Naive thymus-derived CD4-positive, alpha-beta T cell (primary cell): ENCODE measurements around the gene CEACAM16. TPM values are rescaled to one million over a fixed set of nuclear protein-coding genes. Genes with fewer than 3 reads are reported as not detected.

Experiments
- ATAC-seq: fragments of 150-1000 bp; cut with Tn5 transposase; 2 replicates; pipeline ENCODE4 v1.10.0; 2021; ENCODE audit warnings: mild to moderate bottlenecking, moderate library complexity
- CTCF ChIA-PET: fragments of 350-600 bp; sonication (Branson Sonifier 250); formaldehyde crosslinking; loops from one replicate; lab custom pipeline; 2021; ENCODE audit warnings: antibody characterized with exemption; lab: Charles Lee
- POLR2A ChIA-PET: fragments of 350-600 bp; sonication (Branson Sonifier 250); formaldehyde crosslinking; loops from one replicate; lab custom pipeline; 2021; ENCODE audit warnings: antibody characterized with exemption, inconsistent platforms; lab: Charles Lee
- DNase-seq, 9 donors: peaks; one replicate each; pipeline versions ENCODE4 v3.0.0 to v3.0.0-alpha.2; 2020 to 2022; ENCODE audit warnings: mixed read lengths in 1 of 9
- H3K27ac ChIP-seq: one replicate; pipeline ENCODE4 v1.7.0; 2013; ENCODE audit warnings: mild to moderate bottlenecking, low read depth, low read length, moderate library complexity
- H3K27me3 ChIP-seq, 2 donors: one replicate each; pipeline ENCODE4 v1.7.0; 2013; ENCODE audit warnings: low read length in 2 of 2, mild to moderate bottlenecking in 2 of 2, moderate library complexity in 2 of 2; ENCODE audit not compliant: control insufficient read depth in 2 of 2, insufficient read depth in 2 of 2
- H3K36me3 ChIP-seq, 3 experiments: 1 replicate in 2 of 3; 2 replicates in 1 of 3; pipeline ENCODE4 v1.7.0; 2013; ENCODE audit warnings: low read length in 3 of 3, mild to moderate bottlenecking in 3 of 3, moderate library complexity in 1 of 3; ENCODE audit not compliant: insufficient read depth in 3 of 3, control insufficient read depth in 2 of 3
- H3K4me1 ChIP-seq, 2 donors: one replicate each; pipeline ENCODE4 v1.7.0; 2013; ENCODE audit warnings: low read length in 2 of 2, mild to moderate bottlenecking in 2 of 2, moderate library complexity in 1 of 2; ENCODE audit not compliant: control insufficient read depth in 2 of 2, insufficient read depth in 2 of 2
- H3K4me3 ChIP-seq: 2 replicates; pipeline ENCODE4 v1.7.0; 2013; ENCODE audit warnings: mild to moderate bottlenecking, low read length
- H3K9me3 ChIP-seq, 3 experiments: 1 replicate in 2 of 3; 2 replicates in 1 of 3; pipeline ENCODE4 v1.7.0; 2013; ENCODE audit warnings: low read length in 3 of 3; ENCODE audit not compliant: control insufficient read depth in 2 of 3
- H3K27ac Mint-ChIP-seq, 9 donors: one replicate each; pipeline ENCODE4 v1.8.0; 2020 to 2022; ENCODE audit warnings: mixed read lengths in 9 of 9, mild to moderate bottlenecking in 8 of 9, moderate library complexity in 5 of 9, inconsistent platforms in 2 of 9
- H3K27me3 Mint-ChIP-seq, 5 donors: one replicate each; pipeline ENCODE4 v1.8.0; 2021 to 2022; ENCODE audit warnings: mixed read lengths in 5 of 5, mild to moderate bottlenecking in 1 of 5
- H3K36me3 Mint-ChIP-seq, 5 donors: one replicate each; pipeline ENCODE4 v1.8.0; 2020 to 2022; ENCODE audit warnings: mixed read lengths in 5 of 5, mild to moderate bottlenecking in 3 of 5, inconsistent platforms in 1 of 5
- H3K4me1 Mint-ChIP-seq, 7 donors: one replicate each; pipeline ENCODE4 v1.8.0; 2020 to 2022; ENCODE audit warnings: mixed read lengths in 7 of 7, mild to moderate bottlenecking in 3 of 7, inconsistent platforms in 1 of 7
- H3K4me3 Mint-ChIP-seq, 10 donors: one replicate each; pipeline ENCODE4 v1.8.0; 2020 to 2022; ENCODE audit warnings: mild to moderate bottlenecking in 10 of 10, mixed read lengths in 10 of 10, moderate library complexity in 6 of 10, inconsistent platforms in 2 of 10
- H3K9me3 Mint-ChIP-seq, 11 donors: one replicate each; pipeline ENCODE4 v1.8.0; 2020 to 2022; ENCODE audit warnings: mixed read lengths in 11 of 11, mild to moderate bottlenecking in 4 of 11, inconsistent platforms in 1 of 11, moderate library complexity in 1 of 11
- intact Hi-C, 2 donors: fragments of 100-400 bp; cut with micrococcal nuclease; formaldehyde crosslinking; loops; one replicate each; pipeline ENCODE4 v1.15.1; 2023
- polyA plus RNA-seq, 2 donors: library from polyadenylated mRNA; unstranded; fragments of 300-500 nt; fragmentation: Illumina TruSeq; gene quantifications; one replicate each; pipeline ENCODE4 v1.2.3, GENCODE V29; 2021
- total RNA-seq, 6 experiments: library from RNA in 5 of 6; stranded (reverse) in 5 of 6; gene quantifications; 1 replicate in 5 of 6; 2 replicates in 1 of 6; pipeline ENCODE4 v1.2.3 and lab custom pipeline; 2021 to 2026

The CEACAM16 gene
- total and polyA plus RNA-seq, 7 experiments from 2014 or later = not detected

DNA sequence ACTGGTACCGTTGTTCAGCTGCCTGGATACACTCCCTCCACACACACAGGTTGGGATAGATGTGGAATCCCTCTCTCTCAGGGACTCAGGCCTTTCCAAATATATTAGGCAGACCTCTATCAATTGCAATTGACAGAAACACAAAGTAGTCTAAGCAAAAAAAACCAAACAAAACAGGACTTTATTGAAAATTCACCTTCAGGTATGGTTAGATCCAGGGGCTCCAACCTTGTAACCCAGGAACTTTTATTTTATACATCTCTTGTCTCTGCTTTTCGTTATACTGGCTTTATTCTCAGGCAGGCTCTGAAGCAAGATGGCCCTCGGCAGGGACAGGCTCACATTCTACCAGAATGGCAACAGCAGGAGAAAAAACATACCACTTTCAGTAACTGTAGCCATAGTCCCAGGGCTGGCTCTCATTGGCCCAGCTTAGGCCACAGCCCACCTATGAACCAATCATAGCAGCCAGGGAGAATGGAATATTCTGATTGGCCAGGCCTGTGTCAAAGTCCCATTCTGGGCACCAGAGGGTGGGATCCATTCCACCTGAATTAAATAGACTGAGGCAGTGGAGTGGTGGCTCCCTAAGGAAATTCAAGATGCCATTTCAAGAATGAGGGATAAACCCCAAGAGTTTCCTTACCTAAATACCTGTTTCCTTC, 40.8 kb upstream of the CEACAM16 start:
- ChIA-PET POLR2A (no interaction called here), CTCF (interaction anchor here (0.8 to 2.9 kb wide), 5 partner anchors 23 to 87 kb away, joined by 4 to 13 read pairs (median 10); no protein-coding TSS in a partner anchor)
- H3K9me3 ChIP-seq = no peaks in the 10 kb centered on the region
- H3K4me1 Mint-ChIP-seq = peaks cover 6 to 13% (median 10%) of the 10 kb centered on the region in 7 donors
- ATAC-seq (no peak), DNase-seq (no peak)
- H3K27me3 Mint-ChIP-seq = no peaks in the 10 kb centered on the region
- peaks cover 0 to 5% (median 0%) of the 10 kb centered on the region in 5 donors for H3K36me3 Mint-ChIP-seq
- peaks cover 0 to 2% (median 0%) of the 10 kb centered on the region in 11 donors for H3K9me3 Mint-ChIP-seq
- H3K4me1 ChIP-seq = peaks cover 0 to 4% of the 10 kb centered on the region in 2 donors
- intact Hi-C loops = loop anchor here in 1 of 2 donors (10.0 kb wide), 1 partner anchor 187 kb away; the partner anchor contains the start of gene NECTIN2
- no peak overlapping the region for H3K27ac ChIP-seq
- no peak overlapping the region for H3K27ac Mint-ChIP-seq
- H3K36me3 ChIP-seq = no peaks in the 10 kb centered on the region
- H3K4me3 ChIP-seq = no peak overlapping the region
- H3K27me3 ChIP-seq = no peaks in the 10 kb centered on the region
- H3K4me3 Mint-ChIP-seq = no peak overlapping the region

DNA sequence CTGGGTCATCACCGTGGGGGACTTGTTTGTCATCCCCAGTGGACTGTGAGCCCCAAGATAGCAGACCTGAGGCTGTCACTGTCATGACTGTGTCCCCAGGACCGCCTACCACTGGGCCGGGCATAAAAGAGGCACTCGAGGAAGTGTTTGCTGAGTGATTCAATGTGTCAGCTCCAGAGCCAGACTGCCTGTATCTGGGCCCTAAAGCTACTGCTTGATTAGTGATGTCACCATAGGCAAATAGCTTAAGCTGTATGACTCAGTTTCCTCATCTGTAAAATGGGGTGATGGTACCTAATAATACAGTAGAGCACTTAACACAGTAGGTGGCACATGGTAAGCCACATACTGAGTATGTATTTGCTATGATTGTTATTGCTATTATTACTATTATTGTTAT, 38.9 kb upstream of the CEACAM16 start:
- H3K27ac ChIP-seq = no peak overlapping the region
- H3K27ac Mint-ChIP-seq = no peak overlapping the region
- ChIA-PET POLR2A (no interaction called here), CTCF (interaction anchor here (0.5 to 2.0 kb wide), 2 partner anchors 83 to 120 kb away, joined by 3 to 5 read pairs; no protein-coding TSS in a partner anchor)
- intact Hi-C loops = no loop called here
- no peaks in the 10 kb centered on the region for H3K9me3 ChIP-seq
- peaks cover 0 to 2% (median 0%) of the 10 kb centered on the region in 11 donors for H3K9me3 Mint-ChIP-seq
- ATAC-seq = no peak
- peaks cover 0 to 10% (median 5%) of the 10 kb centered on the region in 7 donors for H3K4me1 Mint-ChIP-seq
- no peak overlapping the region for H3K4me3 Mint-ChIP-seq
- H3K36me3 Mint-ChIP-seq = peaks cover 0 to 5% (median 0%) of the 10 kb centered on the region in 5 donors
- H3K4me1 ChIP-seq = no peaks in the 10 kb centered on the region
- no peaks in the 10 kb centered on the region for H3K27me3 ChIP-seq
- H3K36me3 ChIP-seq = no peaks in the 10 kb centered on the region
- H3K27me3 Mint-ChIP-seq = no peaks in the 10 kb centered on the region
- H3K4me3 ChIP-seq = no peak overlapping the region
- DNase-seq = no peak

DNA sequence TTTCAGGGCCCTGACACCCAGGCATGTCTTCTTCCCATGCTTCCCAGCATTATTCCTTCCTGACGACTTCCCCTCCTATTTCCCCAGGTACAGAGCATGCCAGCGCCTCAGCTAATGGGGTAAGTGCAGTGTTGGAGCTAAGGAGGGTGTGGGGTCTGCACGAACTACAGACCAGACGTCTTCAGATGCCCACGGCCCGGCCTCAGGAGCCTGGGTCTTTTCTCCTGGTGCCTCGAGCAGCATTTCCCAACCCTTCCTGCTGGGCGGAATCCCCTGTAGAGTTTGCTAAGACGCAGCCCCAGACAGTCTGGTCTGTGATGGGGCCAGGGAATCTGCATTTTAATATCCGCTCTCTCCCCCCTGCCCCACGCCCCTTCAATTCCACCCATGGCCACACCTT, 37.7 kb upstream of the CEACAM16 start:
- H3K36me3 Mint-ChIP-seq = peaks cover 0 to 5% (median 0%) of the 10 kb centered on the region in 5 donors
- H3K27ac ChIP-seq = no peak overlapping the region
- POLR2A ChIA-PET = no interaction called here
- peaks cover 0 to 2% (median 0%) of the 10 kb centered on the region in 11 donors for H3K9me3 Mint-ChIP-seq
- no peaks in the 10 kb centered on the region for H3K36me3 ChIP-seq
- H3K4me3 Mint-ChIP-seq = no peak overlapping the region
- H3K27ac Mint-ChIP-seq = no peak overlapping the region
- no peaks in the 10 kb centered on the region for H3K27me3 Mint-ChIP-seq
- no peaks in the 10 kb centered on the region for H3K9me3 ChIP-seq
- peaks cover 0 to 10% (median 5%) of the 10 kb centered on the region in 7 donors for H3K4me1 Mint-ChIP-seq
- DNase-seq (no peak), ATAC-seq (no peak)
- CTCF ChIA-PET = interaction anchor here (0.6 to 2.0 kb wide), 3 partner anchors 13 to 84 kb away, joined by 3 to 5 read pairs (median 4); no protein-coding TSS in a partner anchor
- H3K4me1 ChIP-seq = no peaks in the 10 kb centered on the region
- H3K27me3 ChIP-seq = no peaks in the 10 kb centered on the region
- no peak overlapping the region for H3K4me3 ChIP-seq
- intact Hi-C loops = no loop called here

DNA sequence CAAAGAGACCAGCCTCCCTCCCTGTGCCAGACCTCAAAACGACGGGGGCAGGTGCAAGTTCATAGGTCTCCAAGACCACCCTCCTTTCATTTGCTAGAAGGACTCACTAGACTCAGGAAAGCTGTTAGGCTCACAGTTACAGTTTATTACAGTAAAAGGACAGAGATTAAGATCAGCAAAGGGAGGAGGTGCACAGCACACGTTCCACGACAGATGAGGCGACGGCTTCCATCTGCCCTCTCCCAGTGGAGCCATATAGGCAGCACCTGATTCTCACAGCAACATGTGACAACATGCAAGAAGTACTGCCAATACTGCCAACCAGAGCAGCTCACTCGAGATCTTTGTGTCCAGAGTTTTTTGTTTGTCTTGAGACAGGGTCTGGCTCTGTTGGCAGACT, 37.0 kb upstream of the CEACAM16 start:
- Mint-ChIP-seq H3K4me1 (peaks cover 0 to 9% (median 5%) of the 10 kb centered on the region in 7 donors), H3K9me3 (peaks cover 0 to 1% (median 0%) of the 10 kb centered on the region in 11 donors), H3K27ac (no peak overlapping the region), H3K36me3 (peaks cover 0 to 5% (median 0%) of the 10 kb centered on the region in 5 donors), H3K4me3 (no peak overlapping the region), H3K27me3 (no peaks in the 10 kb centered on the region)
- Histone ChIP-seq H3K27me3 (no peaks in the 10 kb centered on the region), H3K4me3 (no peak overlapping the region), H3K36me3 (no peaks in the 10 kb centered on the region), H3K4me1 (no peaks in the 10 kb centered on the region), H3K9me3 (no peaks in the 10 kb centered on the region), H3K27ac (no peak overlapping the region)
- ATAC-seq (no peak), DNase-seq (no peak)
- ChIA-PET CTCF (interaction anchor here (0.9 kb wide), 1 partner anchor 13 kb away, joined by 4 read pairs; no protein-coding TSS in a partner anchor), POLR2A (no interaction called here)
- intact Hi-C loops = no loop called here

DNA sequence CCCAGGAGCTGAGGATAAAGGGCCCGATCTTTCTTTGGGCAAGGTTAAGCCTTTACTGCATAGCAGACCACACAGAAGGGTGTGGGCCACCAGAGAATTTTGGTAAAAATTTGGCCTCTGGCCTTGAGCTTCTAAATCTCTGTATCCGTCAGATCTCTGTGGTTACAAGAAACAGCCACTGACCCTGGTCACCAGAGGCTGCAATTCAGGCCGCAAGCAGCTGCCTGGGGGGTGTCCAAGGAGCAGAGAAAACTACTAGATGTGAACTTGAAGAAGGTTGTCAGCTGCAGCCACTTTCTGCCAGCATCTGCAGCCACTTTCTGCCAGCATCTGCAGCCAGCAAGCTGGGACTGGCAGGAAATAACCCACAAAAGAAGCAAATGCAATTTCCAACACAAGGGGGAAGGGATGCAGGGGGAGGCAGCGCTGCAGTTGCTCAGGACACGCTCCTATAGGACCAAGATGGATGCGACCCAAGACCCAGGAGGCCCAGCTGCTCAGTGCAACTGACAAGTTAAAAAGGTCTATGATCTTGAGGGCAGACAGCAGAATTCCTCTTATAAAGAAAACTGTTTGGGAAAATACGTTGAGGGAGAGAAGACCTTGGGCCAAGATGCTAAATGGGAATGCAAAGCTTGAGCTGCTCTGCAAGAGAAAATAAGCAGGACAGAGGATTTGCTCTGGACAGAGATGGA, 36.1 kb upstream of the CEACAM16 start:
- H3K27ac ChIP-seq = no peak overlapping the region
- H3K4me3 ChIP-seq = no peak overlapping the region
- POLR2A ChIA-PET = interaction anchor here (0.9 kb wide), 1 partner anchor 73 kb away, joined by 5 read pairs; no protein-coding TSS in a partner anchor
- CTCF ChIA-PET = interaction anchor here (0.5 to 1.8 kb wide), 3 partner anchors 8 to 121 kb away, joined by 3 to 11 read pairs (median 3); no protein-coding TSS in a partner anchor
- no peak for ATAC-seq
- Mint-ChIP-seq H3K4me1 (peaks cover 0 to 1% (median 0%) of the 10 kb centered on the region in 7 donors), H3K9me3 (no peaks in the 10 kb centered on the region), H3K27me3 (no peaks in the 10 kb centered on the region), H3K27ac (no peak overlapping the region), H3K36me3 (peaks cover 0 to 5% (median 0%) of the 10 kb centered on the region in 5 donors), H3K4me3 (no peak overlapping the region)
- no peaks in the 10 kb centered on the region for H3K27me3 ChIP-seq
- no peaks in the 10 kb centered on the region for H3K4me1 ChIP-seq
- no peaks in the 10 kb centered on the region for H3K36me3 ChIP-seq
- no peak for DNase-seq
- intact Hi-C loops = no loop called here
- no peaks in the 10 kb centered on the region for H3K9me3 ChIP-seq

DNA sequence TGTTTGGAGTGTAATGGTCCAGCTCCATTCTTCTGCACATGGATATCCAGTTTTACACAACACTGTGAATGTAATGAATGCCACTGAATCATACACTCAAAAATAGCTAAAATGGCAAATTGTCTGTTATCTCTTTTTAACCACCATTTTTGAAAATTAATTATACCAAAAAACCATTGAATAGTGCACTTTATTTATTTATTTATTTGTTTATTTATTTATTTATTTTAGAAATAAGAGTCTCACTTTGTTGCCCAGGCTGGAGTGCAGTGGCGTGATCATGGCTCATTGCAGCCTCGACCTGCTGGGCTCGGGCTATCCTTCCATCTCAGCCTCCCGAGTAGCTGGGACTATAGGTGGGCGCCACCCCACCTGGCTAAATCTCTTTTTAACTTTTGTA, 35.0 kb upstream of the CEACAM16 start:
- DNase-seq = no peak
- Mint-ChIP-seq H3K36me3 (peaks cover 0 to 5% (median 0%) of the 10 kb centered on the region in 5 donors), H3K27ac (no peak overlapping the region), H3K27me3 (no peaks in the 10 kb centered on the region), H3K9me3 (peaks cover 0 to 2% (median 0%) of the 10 kb centered on the region in 11 donors), H3K4me3 (no peak overlapping the region), H3K4me1 (peaks cover 0 to 1% (median 0%) of the 10 kb centered on the region in 7 donors)
- ATAC-seq = no peak
- no peaks in the 10 kb centered on the region for H3K4me1 ChIP-seq
- no peak overlapping the region for H3K27ac ChIP-seq
- no peaks in the 10 kb centered on the region for H3K27me3 ChIP-seq
- intact Hi-C loops = no loop called here
- H3K9me3 ChIP-seq = no peaks in the 10 kb centered on the region
- no peaks in the 10 kb centered on the region for H3K36me3 ChIP-seq
- ChIA-PET CTCF (interaction anchor here (1.8 kb wide), 1 partner anchor 9 kb away, joined by 11 read pairs; no protein-coding TSS in a partner anchor), POLR2A (no interaction called here)
- H3K4me3 ChIP-seq = no peak overlapping the region
